ENCODE data around the gene NEIL3.

The NEIL3 gene

DNA sequence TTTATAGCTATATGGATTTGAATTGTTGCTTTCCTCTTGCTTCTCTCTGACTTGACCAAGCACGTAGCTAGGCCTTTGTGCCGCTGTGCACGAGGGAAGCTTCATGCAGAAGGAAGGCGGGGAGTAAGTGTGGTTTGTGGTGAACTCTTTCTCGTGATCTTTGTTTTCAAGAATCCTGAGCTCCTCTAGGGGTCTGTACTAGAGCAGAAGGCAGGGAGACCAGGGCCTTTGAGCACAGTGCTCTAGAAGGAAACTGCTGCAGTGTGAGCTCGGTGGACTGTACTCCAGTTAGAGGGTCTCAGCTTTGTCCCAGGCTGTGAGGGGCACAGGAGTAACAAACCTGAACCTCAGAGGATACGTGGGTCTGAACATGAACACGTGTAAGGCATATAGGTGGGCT, 83.6 kb downstream of the NEIL3 start:
- Mint-ChIP-seq H3K36me3 (peaks cover 6% of the 10 kb centered on the region), H3K27ac (peak overlapping the region; percentile 85), H3K4me3 (peak overlapping the region; percentile 21), H3K27me3 (peaks cover 13% of the 10 kb centered on the region), H3K9me3 (peaks cover 6% of the 10 kb centered on the region), H3K4me1 (peaks cover 40% of the 10 kb centered on the region)
- CTCF ChIA-PET, result interaction anchor here (0.9 to 2.1 kb wide), 4 partner anchors 10 to 346 kb away, joined by 3 to 5 read pairs (median 4); no protein-coding TSS in a partner anchor
- DNase-seq, result peak; percentile 75

DNA sequence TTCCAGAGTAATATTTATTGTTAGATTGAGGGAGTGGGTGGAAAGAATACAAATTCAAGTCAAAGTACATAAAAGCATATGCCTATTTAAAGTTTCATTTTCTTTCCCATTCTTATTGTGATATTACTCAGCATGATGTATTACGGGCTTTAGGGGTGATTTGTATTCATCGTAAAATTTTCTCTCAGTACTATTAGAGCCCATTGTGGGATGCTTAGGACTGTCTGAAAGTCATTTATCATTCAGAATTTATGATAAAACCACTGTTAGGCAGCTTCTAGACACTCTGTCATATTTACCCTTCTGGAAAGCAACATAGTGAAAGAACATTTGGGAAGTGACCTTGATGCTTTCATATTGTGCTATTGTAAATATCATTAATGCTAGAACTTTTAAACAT, 86.7 kb downstream of the NEIL3 start:
- Mint-ChIP-seq H3K9me3 (peaks cover 13% of the 10 kb centered on the region), H3K27ac (no peak overlapping the region), H3K4me3 (no peak overlapping the region), H3K27me3 (peaks cover 8% of the 10 kb centered on the region), H3K36me3 (peaks cover 15% of the 10 kb centered on the region), H3K4me1 (peaks cover 56% of the 10 kb centered on the region)
- no peak for DNase-seq
- CTCF ChIA-PET, result interaction anchor here (0.6 to 1.8 kb wide), 2 partner anchors 90 to 146 kb away, joined by 3 read pairs; no protein-coding TSS in a partner anchor

DNA sequence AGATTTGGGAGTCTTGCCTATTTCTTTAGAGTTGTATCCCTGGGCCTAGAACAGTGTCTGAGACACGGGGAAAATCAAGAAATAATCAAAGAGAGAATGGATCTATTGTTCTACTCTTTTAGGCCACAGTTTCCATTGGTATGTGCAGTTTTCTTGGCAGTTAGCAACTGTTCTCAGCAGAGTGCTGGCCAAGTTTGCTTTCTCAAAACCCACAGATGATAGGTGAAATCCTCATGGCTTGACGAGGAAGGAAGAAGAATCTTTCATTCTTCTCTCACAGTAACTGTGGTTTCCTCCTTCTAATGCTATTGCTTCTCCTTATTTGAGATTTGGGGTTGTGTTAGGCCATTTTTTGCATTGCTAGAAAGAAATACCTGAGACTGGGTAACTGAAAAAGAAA, 90.4 kb downstream of the NEIL3 start:
- peaks cover 13% of the 10 kb centered on the region for H3K9me3 Mint-ChIP-seq
- peaks cover 6% of the 10 kb centered on the region for H3K27me3 Mint-ChIP-seq
- no peak for DNase-seq
- H3K27ac Mint-ChIP-seq, result peak overlapping the region; percentile 92
- CTCF ChIA-PET, result no interaction called here
- peak overlapping the region; percentile 31 for H3K4me3 Mint-ChIP-seq
- peaks cover 58% of the 10 kb centered on the region for H3K4me1 Mint-ChIP-seq
- H3K36me3 Mint-ChIP-seq, result peaks cover 26% of the 10 kb centered on the region

DNA sequence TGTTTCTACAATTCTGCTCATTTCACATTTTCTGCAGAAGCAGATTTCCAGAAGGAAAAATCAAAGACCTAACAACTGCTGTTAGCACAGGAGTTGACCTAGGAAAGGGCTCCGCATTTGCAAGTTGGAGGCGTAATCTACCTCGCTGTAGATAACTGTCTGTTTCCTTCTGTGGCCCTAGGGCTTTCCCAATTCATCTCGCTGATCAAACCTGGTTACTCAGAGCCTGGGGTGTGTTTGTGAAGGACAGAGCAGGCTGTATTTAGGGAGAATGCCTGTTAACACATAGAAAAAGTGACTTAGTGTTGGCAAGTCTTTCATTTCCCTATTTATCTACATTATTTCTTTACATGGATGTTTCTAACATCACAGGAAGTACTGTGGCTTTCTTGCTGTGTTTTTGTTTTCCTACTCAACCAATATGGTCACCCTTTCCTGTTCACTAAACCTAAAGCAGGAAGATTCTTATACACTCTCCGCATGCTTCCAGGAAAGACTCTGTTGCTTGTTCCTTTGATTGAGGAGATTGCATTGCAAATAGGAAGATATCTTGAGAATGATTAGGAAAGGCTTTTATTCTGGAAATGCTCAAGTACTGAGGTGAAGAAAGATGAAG, 92.1 kb downstream of the NEIL3 start:
- DNase-seq, result no peak
- Mint-ChIP-seq H3K27ac (peak overlapping the region; percentile 88), H3K4me3 (peak overlapping the region; percentile 2), H3K36me3 (peaks cover 26% of the 10 kb centered on the region), H3K4me1 (peaks cover 54% of the 10 kb centered on the region), H3K9me3 (peaks cover 13% of the 10 kb centered on the region), H3K27me3 (peaks cover 10% of the 10 kb centered on the region)
- CTCF ChIA-PET, result no interaction called here

DNA sequence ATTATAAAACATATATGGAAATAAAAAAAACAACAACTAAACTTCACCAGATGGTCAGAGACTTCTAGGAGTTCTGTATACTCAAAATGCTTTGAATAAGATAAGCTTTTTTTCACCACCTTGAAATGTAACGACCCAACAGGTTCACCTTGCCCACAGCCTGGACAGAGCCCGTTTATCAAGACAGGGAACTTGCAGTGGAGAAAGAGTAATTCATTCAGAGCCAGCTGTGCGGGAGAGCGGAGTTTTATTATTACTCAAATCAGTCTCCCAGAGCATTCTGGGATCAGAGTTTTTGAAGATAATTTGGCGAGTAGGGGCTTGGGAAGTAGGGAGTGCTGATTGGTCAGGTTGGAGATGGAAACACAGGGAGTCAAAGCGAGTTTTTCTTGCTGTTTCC, 94.1 kb downstream of the NEIL3 start:
- H3K4me3 Mint-ChIP-seq, result no peak overlapping the region
- CTCF ChIA-PET, result interaction anchor here (1.0 kb wide), 1 partner anchor 10 kb away, joined by 3 read pairs; no protein-coding TSS in a partner anchor
- no peak overlapping the region for H3K27ac Mint-ChIP-seq
- peaks cover 7% of the 10 kb centered on the region for H3K9me3 Mint-ChIP-seq
- H3K36me3 Mint-ChIP-seq, result peaks cover 21% of the 10 kb centered on the region
- peaks cover 52% of the 10 kb centered on the region for H3K4me1 Mint-ChIP-seq
- H3K27me3 Mint-ChIP-seq, result peaks cover 10% of the 10 kb centered on the region
- DNase-seq, result no peak

DNA sequence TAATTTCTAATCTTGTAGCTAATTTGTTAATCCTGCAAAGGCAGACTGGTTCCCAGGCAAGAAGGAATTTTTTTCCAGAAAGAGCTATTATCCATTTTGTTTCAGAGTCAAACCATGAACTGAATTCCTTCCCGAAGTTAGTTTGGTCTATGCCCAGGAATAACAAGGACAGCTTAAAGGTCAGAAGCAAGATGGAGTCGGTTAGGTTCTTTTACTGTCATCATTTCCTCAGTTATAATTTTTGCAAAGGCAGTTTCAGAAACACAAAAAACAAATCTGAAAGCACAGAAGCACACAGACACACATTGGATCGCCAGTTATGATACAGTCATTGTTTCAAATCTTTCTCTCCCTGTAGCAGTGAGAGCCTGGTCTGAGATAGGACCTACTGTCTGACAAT, 94.7 kb downstream of the NEIL3 start:
- Mint-ChIP-seq H3K4me3 (no peak overlapping the region), H3K9me3 (peaks cover 7% of the 10 kb centered on the region), H3K27ac (no peak overlapping the region), H3K36me3 (peaks cover 21% of the 10 kb centered on the region), H3K4me1 (peaks cover 49% of the 10 kb centered on the region), H3K27me3 (peaks cover 10% of the 10 kb centered on the region)
- no peak for DNase-seq
- CTCF ChIA-PET, result interaction anchor here (0.5 kb wide), 1 partner anchor 22 kb away, joined by 3 read pairs; no protein-coding TSS in a partner anchor

DNA sequence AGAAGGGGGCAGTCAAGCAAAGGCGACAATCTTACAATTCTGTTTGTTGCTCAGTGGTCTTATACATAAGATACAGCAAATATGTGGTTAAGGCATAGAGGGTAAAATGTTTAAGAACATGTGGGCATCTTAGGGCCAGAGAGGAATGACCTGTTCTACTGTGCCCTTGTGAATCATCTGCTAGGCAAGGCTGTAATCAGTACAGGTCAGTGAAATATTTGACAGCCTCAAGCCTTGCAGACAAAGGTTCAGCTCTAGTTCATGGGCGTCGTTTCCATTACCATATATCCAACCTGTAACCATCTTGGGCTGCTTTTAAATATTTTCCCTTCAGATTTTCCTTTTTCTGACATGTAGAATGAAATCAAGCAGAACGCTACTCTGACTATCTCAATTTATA, 95.3 kb downstream of the NEIL3 start:
- peaks cover 19% of the 10 kb centered on the region for H3K36me3 Mint-ChIP-seq
- peaks cover 10% of the 10 kb centered on the region for H3K27me3 Mint-ChIP-seq
- H3K4me3 Mint-ChIP-seq, result no peak overlapping the region
- no peak for DNase-seq
- peaks cover 49% of the 10 kb centered on the region for H3K4me1 Mint-ChIP-seq
- H3K27ac Mint-ChIP-seq, result no peak overlapping the region
- CTCF ChIA-PET, result no interaction called here
- H3K9me3 Mint-ChIP-seq, result peaks cover 7% of the 10 kb centered on the region

DNA sequence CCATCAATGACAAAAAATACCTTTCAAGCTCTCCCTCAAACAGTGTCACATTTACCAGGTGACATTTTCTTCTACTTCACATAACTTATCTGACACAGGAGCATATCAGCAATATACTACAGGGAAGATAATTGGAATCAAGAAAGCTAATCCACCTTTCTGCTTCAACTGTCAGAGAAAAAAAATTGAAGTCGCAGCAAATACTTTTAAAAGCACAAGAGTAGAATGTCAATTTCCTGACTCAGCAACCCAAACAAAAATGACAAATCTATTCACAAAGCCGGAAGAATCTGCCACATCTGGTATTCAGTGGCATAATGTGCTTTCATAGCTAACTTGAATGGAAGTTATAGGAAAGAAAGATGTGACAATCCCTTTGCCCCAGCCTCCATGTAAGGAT, 95.8 kb downstream of the NEIL3 start:
- CTCF ChIA-PET, result no interaction called here
- peaks cover 10% of the 10 kb centered on the region for H3K27me3 Mint-ChIP-seq
- DNase-seq, result no peak
- no peak overlapping the region for H3K4me3 Mint-ChIP-seq
- H3K4me1 Mint-ChIP-seq, result peaks cover 44% of the 10 kb centered on the region
- peaks cover 3% of the 10 kb centered on the region for H3K9me3 Mint-ChIP-seq
- peaks cover 13% of the 10 kb centered on the region for H3K36me3 Mint-ChIP-seq
- no peak overlapping the region for H3K27ac Mint-ChIP-seq

DNA sequence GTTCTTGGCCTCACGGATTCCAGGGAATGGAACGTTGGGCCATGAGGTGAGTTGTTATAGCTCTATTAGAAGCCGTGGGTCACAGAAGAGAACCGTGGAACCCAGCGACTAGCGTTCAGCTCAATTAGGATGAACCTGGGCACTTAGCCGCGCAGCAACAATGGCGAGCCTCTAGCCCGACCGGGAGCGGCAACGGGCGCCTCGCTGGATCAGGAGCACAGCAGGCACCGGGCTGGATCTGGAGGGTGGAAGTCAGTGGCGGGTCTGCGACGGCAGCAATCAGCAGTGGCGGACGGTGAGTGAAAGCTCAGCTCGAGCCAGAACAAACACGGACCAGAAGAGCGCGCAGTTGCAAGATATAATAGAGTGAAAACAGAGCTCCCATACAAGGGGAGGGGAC, 98.3 kb downstream of the NEIL3 start:
- no peak overlapping the region for H3K4me3 Mint-ChIP-seq
- no peak for DNase-seq
- H3K36me3 Mint-ChIP-seq, result peaks cover 5% of the 10 kb centered on the region
- peaks cover 21% of the 10 kb centered on the region for H3K4me1 Mint-ChIP-seq
- CTCF ChIA-PET, result no interaction called here
- H3K9me3 Mint-ChIP-seq, result no peaks in the 10 kb centered on the region
- H3K27me3 Mint-ChIP-seq, result peaks cover 10% of the 10 kb centered on the region
- no peak overlapping the region for H3K27ac Mint-ChIP-seq

DNA sequence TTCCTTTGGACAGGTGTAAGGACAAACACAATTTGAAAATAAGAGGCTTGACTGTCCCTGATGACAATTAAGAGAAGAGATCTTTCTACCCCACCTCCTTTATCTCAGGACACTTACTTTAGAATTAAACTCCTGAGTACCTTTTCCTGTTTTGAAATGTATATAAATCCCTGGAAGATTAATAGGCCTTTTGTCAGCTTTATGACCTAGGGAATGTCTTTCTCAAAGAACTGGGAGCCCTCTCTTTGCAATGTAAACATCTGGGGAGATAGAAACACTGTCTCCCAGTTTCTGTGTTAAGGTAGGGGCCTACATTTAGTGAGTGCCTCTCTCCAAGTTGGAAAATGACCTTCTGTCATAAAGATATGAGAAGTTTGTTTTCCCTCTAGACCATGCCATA, 100.9 kb downstream of the NEIL3 start:
- Mint-ChIP-seq H3K27ac (no peak overlapping the region), H3K9me3 (no peaks in the 10 kb centered on the region), H3K4me3 (no peak overlapping the region), H3K4me1 (peaks cover 7% of the 10 kb centered on the region), H3K27me3 (peaks cover 5% of the 10 kb centered on the region), H3K36me3 (no peaks in the 10 kb centered on the region)
- no peak for DNase-seq
- CTCF ChIA-PET, result no interaction called here

DNA sequence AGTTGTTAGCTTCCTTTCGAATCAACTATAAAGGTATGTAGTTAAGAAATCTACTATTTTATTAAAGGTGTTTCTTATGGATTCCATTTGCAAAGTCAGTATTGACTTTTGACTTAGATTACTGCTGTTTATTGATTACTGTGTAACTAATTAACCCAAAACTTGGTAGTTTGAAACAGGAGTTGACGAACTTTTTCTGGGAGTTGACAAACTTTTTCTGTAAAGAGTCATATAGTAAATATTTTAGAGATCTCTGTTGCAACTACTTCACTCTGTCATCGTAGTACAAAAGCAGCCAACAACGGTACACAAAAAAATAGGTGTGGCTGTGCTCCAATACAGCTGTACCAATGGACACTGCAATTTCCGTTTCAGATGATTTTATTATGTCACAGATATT, 102.3 kb downstream of the NEIL3 start:
- Mint-ChIP-seq H3K4me3 (no peak overlapping the region), H3K27ac (no peak overlapping the region), H3K27me3 (no peaks in the 10 kb centered on the region), H3K9me3 (no peaks in the 10 kb centered on the region), H3K4me1 (peaks cover 7% of the 10 kb centered on the region), H3K36me3 (no peaks in the 10 kb centered on the region)
- no peak for DNase-seq
- CTCF ChIA-PET, result interaction anchor here (0.8 kb wide), 1 partner anchor 38 kb away, joined by 3 read pairs; no protein-coding TSS in a partner anchor
